Anterior cingulate cortex (tissue), 58 donors: Measurements from ENCODE around the gene GFAP.

ENCODE experiments used
- DNase-seq, 58 donors: peaks; one replicate each; lab custom pipeline; 2025; lab: John Stamatoyannopoulos, UW

GFAP gene

DNA sequence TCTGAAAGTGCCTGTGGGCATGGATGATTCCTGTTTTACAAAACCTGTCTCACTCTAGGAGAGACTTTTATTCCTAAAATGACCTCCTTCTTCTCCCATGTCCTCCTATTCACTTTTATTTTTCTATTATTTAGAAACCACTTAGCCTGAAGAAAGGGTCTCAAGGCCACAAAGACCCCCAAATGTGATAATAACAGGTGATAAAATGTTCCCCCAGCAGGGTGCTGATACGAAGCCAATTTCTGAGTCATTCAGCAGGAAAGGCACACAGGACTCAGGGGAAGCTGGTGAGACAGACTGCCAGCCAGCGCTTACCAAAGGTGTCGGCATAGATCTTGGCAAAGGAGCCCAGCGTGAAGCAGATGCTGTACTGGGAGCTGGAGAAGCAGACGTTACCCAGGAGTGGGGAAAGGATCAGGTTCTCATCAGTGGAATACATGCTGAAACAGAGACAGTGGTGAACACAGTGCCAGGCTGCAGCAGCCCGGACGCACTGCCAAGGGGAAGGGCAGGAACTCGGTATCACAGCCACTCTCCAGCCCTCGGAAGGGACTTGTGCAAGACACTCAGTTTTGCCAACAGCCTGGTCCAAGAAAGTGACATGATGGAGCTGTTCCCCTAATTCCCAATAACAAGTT lies 43.0 kb downstream of the GFAP start:
- peak in 32 of 58 donors; percentile 2 to 54 (median 16) for DNase-seq

- peak in 7 of 58 donors; percentile 1 to 23 (median 4) for DNase-seq
Observed at GRCh38 chr17:44871556-44871955, 43.7 kb downstream of the GFAP start.

DNA sequence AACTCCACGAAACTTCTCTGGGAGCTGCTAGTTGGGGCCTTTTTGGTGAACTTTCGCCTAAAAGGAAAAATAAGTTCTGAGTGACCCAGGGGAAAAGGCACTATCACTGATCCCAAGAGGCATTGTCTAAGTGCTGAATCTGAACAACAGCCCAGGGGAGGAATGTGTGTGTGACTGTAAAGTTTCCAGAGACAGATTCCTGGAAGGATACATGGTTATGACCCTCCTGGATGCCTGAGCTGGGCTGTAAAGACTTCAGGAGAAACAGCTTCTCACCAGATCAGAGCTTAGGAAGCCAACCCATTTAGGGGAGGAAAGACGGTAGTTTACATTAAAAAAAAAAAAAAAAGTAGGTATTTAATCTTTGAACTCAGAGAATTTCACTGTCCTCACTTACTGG lies 47.5 kb downstream of the GFAP start:
- no peak for DNase-seq

- DNase-seq: no peak
Observed at GRCh38 chr17:44865931-44866330, 49.4 kb downstream of the GFAP start.

GRCh38 chr17:44865231-44865660 lies 50.1 kb downstream of the GFAP start:
- peak in 39 of 58 donors; percentile 2 to 71 (median 19) for DNase-seq

GRCh38 chr17:44864831-44865230 lies 50.5 kb downstream of the GFAP start:
- no peak for DNase-seq

DNA sequence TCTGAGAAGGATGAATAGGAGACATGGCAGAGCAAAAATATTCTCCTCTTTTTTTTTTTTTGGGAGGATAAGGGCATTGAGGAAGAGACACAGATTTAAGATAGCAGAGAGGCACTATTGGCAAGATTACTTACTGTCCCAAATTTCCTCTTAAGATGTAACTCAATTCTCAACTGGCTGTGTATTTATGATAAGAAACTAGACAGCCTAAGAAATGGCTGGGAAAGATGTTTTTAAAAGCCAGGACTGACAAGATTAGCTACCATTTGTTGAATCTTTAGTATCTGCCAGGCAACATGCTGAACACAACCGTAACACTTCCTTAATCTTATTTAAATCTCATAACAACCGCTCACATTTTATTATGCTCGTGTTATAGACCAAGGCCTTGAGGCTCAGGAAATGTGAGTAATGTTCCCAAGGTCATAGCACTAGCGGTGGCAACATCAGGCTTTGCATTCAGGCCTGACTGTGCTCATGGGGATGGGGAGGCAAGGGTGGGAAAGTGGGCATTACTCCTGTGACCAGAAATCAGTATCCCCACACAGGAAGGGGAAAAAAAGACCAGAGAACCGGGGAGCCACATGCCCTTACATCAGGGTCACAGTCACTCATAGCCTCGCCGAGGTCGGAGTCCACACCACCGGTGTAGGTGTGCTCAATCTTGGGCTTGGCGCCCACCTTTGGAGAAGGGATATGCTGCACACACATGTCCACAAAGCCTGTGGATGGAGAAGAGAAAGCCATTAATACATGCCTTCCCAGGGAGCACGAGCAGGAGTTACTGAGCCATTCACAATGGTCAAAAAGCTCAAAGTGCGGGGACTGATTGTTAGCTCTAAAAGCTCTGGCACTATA lies 52.0 kb downstream of the GFAP start:
- DNase-seq: no peak

DNA sequence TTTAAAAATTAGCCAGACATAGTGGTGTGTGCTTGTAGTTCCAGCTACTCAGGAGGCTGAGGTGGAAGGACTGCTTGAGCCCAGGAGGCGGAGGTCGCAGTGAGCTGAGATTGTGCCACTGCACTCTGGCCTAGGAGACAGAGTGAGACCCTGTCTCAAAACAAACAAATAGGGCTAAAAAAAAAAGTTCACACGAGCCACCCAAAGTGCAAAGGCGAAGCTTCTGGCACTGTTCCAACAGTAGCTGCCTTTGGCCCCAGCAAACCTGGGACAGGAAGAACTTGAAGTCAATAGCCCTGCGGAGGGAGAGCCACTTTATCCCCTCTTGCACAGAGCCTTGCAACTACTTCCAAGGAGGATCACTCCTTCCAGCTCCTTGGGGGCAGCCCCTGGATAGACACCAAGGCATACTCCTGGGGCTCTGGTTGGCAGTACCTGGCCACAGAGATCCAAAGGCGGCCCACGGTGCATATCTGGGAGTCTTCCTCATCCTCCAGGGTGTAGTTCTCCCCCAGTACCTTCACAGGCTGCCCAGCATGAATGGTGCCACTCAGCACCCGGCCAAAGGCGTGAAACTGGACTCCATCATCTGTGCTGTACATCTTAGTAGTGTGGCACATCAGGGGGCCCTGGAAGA lies 52.9 kb downstream of the GFAP start:
- DNase-seq: no peak

- DNase-seq: no peak
Observed at GRCh38 chr17:44859701-44860100, 55.6 kb downstream of the GFAP start.

GRCh38 chr17:44854192-44854591 lies 61.1 kb downstream of the GFAP start:
- DNase-seq: no peak
